NCI-H2196 (cell line): ENCODE data around the gene IMPDH1.
A peak's percentile ranks its signal among the peaks of the same experiment; 100 is the strongest.

Experiments used
- DNase-seq: peaks from one replicate; lab custom pipeline; 2025; ENCODE audit not compliant: unreplicated experiment; lab: John Stamatoyannopoulos, UW

Gene IMPDH1

DNA sequence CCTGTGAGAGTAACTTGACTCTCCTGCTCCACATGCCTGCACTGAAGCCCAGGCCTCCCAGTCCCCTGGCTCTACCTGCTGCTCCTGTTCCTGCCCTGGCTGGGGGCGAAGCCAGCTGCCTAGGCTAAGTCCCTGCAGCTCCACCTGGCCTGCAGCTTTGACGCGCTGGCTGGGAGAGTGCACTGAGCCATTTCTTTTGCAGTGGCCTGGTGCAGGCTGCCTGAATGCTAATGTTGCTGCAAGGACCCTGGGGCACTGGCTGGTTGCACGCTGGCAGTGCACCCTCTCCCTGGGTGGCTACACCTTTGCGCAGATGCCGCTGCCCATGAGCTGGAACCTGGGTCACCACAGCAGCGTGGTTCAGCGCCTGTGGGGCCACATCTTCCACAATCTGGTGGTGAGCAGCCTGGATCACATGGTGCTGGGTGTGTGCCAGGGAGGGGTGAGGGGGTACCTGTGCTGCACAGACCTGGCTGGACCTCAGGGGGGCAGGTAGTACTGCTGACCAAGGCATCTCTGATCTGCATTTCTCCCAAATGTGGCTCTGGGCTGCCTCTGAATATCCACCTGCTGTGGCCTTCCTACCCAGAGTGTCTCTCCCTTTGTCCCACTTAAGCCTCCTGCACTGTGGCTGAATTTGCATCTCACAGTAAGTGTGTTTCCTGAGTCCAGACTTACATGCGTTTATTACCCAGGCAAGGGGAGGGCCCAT is 20.0 kb downstream of the IMPDH1 start:
- no peak for DNase-seq

GRCh38 chr7:128389085-128389617 is 20.6 kb downstream of the IMPDH1 start:
- DNase-seq = no peak

DNA sequence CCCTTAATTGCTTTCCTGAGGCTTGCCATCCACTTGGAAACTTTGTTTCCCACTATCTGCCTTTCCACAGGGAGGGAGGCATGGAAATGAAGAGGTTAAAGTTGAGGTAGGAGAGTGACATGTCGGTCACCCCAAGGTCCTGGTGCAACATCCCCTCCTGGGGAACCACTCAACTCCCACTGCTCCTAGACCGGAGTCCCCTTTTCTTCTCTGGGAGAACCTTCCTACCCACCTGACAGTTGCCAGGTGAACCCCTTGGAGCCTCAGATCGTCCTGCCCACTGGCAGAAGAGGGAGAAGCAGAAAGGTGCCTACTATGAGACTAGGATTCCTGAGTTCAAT is 21.7 kb downstream of the IMPDH1 start:
- no peak for DNase-seq

- DNase-seq = peak; percentile 90
Observed at GRCh38 chr7:128387216-128388144, 22.3 kb downstream of the IMPDH1 start.

DNA sequence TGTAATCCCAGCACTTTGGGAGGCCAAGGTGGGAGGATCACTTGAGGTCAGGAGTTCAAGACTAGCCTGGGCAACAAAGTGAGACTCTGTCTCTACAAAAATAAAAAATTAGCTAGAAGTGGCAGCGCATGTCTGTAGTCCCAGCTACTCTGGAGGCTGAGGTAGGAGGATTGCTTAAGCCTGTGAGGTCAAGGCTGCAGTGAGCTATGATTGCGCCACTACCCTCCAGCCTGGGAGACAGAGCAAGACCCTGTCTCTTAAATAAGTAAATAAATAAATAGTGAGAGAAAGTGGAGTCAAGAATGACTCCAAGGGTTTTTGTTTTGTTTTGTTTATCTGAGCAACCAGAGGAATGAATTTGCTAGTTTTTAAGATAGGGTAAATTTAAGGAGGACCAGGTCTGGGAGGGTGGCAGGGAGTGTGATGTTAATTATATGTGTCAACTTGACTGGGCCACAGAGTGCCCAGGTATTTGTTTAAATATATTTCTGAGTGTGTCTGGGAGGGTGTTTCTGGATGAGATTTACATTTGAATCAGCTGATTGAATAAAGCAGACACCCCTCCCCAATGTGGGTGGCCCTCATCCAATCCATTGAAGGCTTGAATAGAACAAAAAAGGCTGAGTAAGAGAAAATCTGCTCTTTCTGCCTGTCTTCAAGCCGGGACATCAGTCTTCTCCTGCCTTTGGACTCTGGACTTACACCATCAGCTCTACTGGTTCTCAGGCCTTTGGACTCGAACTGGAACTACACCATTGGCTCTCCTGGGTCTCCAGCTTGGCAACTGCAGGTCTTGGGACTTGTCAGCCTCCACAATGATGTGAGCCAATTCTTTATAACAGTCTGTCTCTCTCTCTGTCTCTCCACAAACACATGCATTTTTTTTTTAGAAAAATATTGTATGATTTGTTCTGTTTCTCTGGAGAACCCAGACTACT is 23.5 kb downstream of the IMPDH1 start:
- DNase-seq = no peak

- DNase-seq = no peak
Observed at GRCh38 chr7:128384726-128385125, 25.1 kb downstream of the IMPDH1 start.

- peak; percentile 34 for DNase-seq
Observed at GRCh38 chr7:128383776-128384175, 26.0 kb downstream of the IMPDH1 start.

- DNase-seq = no peak
Observed at GRCh38 chr7:128381161-128381821, 28.5 kb downstream of the IMPDH1 start.

GRCh38 chr7:128380483-128381106 is 29.2 kb downstream of the IMPDH1 start:
- DNase-seq = no peak

- no peak for DNase-seq
Observed at GRCh38 chr7:128379900-128380479, 29.8 kb downstream of the IMPDH1 start.

DNA sequence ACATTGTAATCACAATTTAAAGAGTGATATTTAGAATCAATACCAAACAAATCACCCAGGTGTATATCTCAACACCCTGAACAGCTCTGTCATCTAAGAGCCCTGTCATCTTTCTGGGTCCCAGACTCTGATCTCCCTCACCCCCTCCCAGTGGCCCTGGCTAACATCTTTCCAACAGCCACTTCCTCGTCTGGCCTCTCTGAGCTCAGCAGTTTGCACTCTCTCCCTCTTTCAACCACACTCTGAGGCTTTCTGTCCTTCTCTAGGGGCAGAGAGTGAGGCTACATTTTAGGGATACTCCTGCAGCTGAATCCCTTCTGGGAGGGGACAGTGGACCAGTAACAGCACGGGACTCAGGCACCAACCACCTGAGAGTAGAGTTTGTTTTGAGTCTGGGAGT is 31.1 kb downstream of the IMPDH1 start:
- no peak for DNase-seq

GRCh38 chr7:128376077-128376476 is 33.7 kb downstream of the IMPDH1 start:
- no peak for DNase-seq

GRCh38 chr7:128374041-128374440 is 35.7 kb downstream of the IMPDH1 start:
- no peak for DNase-seq

GRCh38 chr7:128373606-128374005 is 36.2 kb downstream of the IMPDH1 start:
- DNase-seq = no peak

DNA sequence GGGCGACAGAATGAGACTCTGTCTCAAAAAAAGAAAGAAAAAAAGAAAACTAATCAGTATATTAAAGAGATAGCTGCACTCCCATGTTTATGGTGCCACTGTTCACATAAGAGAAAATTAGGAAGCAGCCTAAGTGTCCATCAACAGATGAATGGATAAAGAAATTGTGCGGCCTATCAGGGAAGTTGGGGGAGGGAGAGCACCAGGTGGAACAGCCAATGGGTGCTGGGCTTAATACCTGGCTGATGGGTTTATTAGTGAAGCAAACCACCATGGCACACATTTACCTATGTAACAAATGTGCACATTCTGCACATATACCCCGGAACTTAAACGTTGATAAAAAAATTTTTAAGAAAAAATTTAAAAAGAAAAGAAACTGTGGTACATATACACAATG is 39.3 kb downstream of the IMPDH1 start:
- no peak for DNase-seq

GRCh38 chr7:128366986-128367385 is 42.8 kb downstream of the IMPDH1 start:
- DNase-seq = no peak

- no peak for DNase-seq
Observed at GRCh38 chr7:128366300-128366699, 43.5 kb downstream of the IMPDH1 start.

GRCh38 chr7:128365432-128365831 is 44.4 kb downstream of the IMPDH1 start:
- DNase-seq = no peak

DNA sequence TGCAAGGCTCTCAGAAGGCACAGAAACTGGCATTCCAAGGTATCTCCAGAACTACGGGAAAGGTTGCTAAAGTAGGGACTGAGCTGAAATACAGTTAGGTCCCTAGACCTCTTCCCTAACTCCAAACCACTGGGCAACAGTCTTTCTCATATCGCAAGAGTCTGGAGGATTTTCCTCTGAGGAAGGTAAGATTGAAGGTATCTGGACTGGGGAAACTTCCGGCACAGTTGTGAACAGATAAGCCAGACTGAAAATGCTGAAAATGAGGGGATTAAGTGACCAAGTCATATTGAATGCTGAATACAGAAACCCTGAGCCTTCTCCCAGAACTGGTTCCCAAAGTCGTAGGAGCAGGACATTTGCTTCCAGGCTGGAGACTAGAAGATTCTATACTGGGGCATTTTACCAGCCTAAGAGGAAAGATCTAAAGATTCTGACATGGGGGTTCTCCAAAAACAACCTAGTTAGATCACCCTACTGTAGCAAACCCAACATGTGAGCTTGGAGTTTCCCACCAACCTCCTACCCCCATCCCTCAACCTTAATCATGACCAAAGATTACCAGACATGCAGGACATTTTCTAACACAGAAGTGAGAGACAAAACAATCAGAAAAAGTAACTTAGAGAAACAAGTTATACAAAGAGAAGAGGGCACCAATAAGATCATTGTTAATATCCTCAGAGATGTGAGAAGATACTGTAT is 45.5 kb downstream of the IMPDH1 start:
- no peak for DNase-seq
